HG02759 (cell line): ENCODE data around the gene CCL8.

Experiments used
- ATAC-seq: cut with Tn5 transposase; IDR thresholded peaks from one replicate; pipeline ENCODE4 v1.9.1; 2021; ENCODE audit warnings: mild to moderate bottlenecking, moderate library complexity; ENCODE audit not compliant: unreplicated experiment

Gene CCL8

DNA sequence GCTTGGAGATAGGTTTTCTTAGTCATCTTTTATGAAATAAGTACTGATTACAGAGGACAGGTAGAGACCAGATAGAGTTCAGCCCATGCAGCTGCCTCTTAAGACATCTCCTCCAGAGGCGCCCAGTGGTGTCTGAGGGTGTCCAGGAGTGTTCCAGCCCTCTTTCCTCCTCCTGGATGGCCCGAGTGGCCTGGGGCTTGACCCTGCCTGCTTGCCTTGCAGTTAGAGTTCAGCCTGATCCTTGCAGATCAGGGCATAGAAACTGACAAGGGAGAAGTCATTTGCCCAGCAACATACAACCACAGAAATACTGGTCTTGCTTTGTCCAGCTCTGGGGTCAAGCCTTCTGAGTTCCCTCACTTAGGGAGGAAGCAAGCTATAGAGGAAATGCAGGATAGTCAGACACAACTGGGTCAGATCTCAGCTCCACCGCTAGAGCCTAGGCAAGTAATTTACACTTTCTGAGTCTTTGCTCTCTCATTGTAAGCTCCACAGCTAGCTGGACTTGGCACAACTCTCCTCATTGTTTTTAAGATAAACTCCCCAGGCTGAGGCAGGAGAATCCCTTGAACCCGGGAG, 47.4 kb downstream of the CCL8 start:
- no peak for ATAC-seq

DNA sequence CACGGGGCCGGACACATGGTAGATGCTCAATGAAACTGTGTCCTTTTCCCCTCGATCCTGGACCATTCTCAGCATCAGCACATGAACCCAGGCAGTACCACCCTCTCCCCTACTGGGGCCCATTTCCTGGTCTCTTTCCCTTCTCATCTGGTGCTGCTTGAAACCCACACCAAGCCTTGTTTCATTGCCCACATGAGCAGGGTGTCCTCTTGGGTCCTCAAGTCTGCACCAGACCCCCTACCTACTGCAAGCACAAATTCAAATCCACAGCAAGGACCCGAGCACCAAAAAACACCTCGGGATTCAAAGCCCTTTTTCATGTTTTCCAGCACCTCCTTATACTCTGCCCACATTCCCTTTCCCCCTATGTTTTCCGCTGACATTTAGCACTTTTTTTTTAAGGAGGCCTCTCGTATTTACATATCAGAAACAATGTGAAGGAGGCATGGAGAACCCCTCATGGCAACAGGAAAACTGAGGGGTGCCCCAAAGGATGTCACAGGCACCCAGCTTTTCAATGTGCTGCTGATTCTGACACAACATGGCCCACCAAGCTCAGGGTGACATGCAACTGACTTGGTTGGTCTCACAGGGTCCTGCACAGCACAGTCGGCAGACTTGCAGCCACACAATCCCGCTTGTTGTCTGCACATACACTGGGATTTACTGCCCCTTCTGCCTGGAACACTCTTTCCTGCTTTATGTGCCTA, 48.4 kb downstream of the CCL8 start:
- ATAC-seq, result no peak

DNA sequence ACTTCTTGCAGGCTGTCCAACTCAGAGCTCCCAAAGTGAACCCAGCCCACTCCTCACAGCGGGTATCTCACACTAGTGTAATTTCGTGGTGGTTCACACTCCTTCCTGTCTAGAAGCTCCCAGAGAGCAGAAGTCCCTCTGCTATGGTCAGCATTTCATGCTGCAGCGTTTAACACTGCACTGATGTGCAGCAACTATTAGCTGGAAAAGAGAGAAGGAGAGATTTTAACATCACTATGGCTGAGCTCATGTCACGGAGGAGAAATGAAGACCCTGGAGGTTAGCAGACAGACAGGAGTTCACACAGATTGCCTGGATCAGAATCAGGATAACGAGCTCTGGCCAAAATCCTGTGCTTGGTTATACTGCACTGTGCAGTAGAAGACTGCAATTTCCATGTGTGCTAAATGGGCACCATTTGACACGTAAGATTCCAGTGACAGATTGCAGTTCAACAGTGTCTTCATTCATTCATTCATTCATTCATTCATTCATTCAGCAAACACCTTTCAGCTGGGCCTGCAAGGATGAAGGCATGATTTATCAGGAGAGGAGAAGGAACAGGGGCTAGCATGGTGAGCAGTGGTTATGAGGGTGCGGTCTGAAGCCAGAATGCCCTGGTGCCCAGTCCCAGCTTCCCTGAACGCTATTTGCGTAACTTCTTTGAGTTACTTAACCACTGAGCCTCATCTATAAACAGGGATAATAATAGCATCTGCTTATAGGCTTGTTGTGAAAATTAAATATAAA, 49.1 kb downstream of the CCL8 start:
- ATAC-seq, result no peak

DNA sequence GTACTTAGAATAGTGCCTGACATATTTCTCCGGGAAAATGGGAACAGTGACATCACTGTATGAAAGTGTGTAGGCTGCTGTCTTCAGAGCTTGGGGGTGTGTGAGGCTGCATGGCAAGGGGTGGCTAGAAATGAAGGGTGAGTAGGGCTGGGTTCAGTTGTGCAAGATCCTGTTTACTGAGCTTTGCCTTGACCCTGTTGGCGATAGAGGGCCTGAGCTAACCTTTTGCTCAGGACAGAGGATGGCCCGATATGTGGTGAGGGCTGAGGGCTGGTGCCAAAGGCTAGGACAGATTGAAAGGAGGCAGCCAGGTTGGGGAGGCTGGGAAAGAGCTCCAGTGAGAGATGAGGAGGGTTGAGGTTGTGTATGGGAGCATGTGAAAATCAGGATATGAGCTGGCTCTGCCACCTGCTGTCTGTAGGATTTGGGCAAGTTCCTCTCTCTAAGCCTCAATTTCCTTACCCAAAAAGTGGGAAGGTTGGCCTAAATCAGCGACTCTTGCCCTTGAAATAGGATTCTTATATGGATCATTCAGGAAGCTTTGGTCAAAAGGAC, 49.8 kb downstream of the CCL8 start:
- ATAC-seq, result no peak

DNA sequence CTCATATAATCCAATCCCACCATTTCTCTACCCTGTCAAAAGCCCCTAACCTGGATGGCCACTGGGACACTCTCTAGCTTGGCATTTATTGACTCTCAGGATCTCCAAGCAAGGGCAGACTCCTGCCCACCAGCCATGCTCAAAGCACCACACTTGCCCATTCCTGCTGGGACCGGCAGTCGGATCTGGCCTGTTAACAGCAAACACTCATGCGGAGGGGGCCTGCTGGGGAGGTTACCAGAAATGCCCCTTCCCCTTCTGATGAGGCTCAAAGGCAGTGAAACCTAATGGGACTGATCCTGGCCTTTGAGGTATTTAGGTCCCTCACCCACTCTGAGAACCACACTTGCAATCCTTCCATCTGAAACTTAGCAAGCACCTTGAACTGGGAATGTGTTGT, 50.3 kb downstream of the CCL8 start:
- no peak for ATAC-seq

DNA sequence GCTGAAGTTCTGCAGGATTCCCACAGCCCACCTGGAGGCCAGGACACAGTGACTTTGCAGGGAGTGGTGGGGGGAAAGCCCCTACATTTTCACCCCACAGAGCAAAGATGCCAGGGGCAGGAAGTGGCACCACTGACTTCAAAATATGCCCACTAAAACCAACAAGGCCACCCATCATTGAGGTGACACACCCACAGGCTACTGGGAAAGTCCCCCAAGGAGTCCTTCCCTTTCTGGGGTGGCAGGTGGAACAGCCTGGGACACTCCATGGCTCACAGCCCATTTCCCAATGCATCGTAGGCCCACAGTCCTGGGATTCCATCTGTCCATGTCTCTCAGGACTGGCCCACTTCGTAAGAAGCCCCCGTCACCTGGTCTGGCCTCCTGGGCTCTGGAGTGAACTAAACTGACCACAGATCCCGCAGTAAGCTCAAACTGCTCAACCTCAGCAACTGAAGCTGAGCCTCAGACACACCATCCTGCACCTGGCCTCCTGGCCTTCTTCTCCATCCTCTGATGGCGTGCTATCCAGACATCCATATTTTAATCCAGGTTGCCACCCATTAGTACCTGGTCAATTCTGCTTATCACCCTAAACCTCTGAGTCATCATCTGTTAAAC, 51.3 kb downstream of the CCL8 start:
- ATAC-seq, result no peak

DNA sequence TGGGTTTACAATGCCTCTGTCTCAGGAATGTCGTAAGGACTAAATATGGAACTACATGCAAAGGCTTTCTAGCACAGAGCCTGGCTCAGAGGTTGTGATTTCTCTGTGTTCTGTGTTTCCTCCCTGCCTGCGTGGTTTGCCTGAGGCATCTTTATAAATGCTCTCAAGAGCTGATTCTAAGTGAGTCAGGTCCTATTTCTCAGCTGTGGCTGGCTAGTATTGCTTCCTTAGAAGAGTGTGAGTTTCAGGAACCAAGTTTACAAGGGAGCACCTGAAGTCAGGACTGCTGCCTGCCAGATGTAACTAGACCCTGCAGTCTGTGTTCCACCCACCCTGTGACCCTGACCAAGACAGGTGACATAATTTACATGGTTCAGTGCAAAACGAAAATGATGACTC, 51.8 kb downstream of the CCL8 start:
- ATAC-seq, result no peak
